ENCODE data around the gene PYGO1. TPM values are rescaled to one million over a fixed set of nuclear protein-coding genes. Genes with fewer than 3 reads are reported as not detected.
"Not testable (repeated sequence)": the region's sequence is repeated elsewhere in the genome, so short reads cannot be mapped to it uniquely, and the experiment has no call there.

PYGO1 gene
- total RNA-seq: under 0.01 and 0.22 TPM in 2 replicates

GRCh38 chr15:55588070-55588814, at the start of gene PYGO1:
TSS of gene PYGO1 (minus strand) at chr15:55588345. CDS start at chr15:55587883, 462 bp downstream.
- peak; percentile 14 to 51 for DNase-seq (ENCODE audit: low read depth in 2 of 2)

GRCh38 chr15:55637086-55637485, 48.9 kb upstream of the PYGO1 start:
- no peak for DNase-seq (ENCODE audit: low read depth in 2 of 2)

GRCh38 chr15:55633731-55634130, 45.6 kb upstream of the PYGO1 start:
- no peak for DNase-seq (ENCODE audit: low read depth in 2 of 2)

GRCh38 chr15:55632434-55632833, 44.3 kb upstream of the PYGO1 start:
- no peak for DNase-seq (ENCODE audit: low read depth in 2 of 2)

GRCh38 chr15:55630858-55631257, 42.7 kb upstream of the PYGO1 start:
- DNase-seq (ENCODE audit: low read depth in 2 of 2): peak in 1 of 2 donors; percentile 2

GRCh38 chr15:55628369-55628730, 40.2 kb upstream of the PYGO1 start:
- no peak for DNase-seq (ENCODE audit: low read depth in 2 of 2)

- DNase-seq (ENCODE audit: low read depth in 2 of 2): peak; percentile 56 to 75
Measured at GRCh38 chr15:55627730-55628368, 39.7 kb upstream of the PYGO1 start.

- no peak for DNase-seq (ENCODE audit: low read depth in 2 of 2)
Measured at GRCh38 chr15:55619783-55620182, 31.6 kb upstream of the PYGO1 start.

GRCh38 chr15:55618387-55618786, 30.2 kb upstream of the PYGO1 start:
- no peak for DNase-seq (ENCODE audit: low read depth in 2 of 2)

GRCh38 chr15:55615445-55615844, 27.3 kb upstream of the PYGO1 start:
- no peak for DNase-seq (ENCODE audit: low read depth in 2 of 2)

GRCh38 chr15:55613727-55614126, 25.6 kb upstream of the PYGO1 start:
- DNase-seq (ENCODE audit: low read depth in 2 of 2): no peak

- no peak for DNase-seq (ENCODE audit: low read depth in 2 of 2)
Measured at GRCh38 chr15:55606214-55606613, 18.1 kb upstream of the PYGO1 start.

- DNase-seq (ENCODE audit: low read depth in 2 of 2): no peak
Measured at GRCh38 chr15:55601374-55601773, 13.2 kb upstream of the PYGO1 start.

- DNase-seq (ENCODE audit: low read depth in 2 of 2): no peak
Measured at GRCh38 chr15:55599439-55599838, 11.3 kb upstream of the PYGO1 start.

- DNase-seq (ENCODE audit: low read depth in 2 of 2): not testable (repeated sequence)
Measured at GRCh38 chr15:55593019-55593418, 4.9 kb upstream of the PYGO1 start.

- no peak for DNase-seq (ENCODE audit: low read depth in 2 of 2)
Measured at GRCh38 chr15:55590788-55591187, 2.6 kb upstream of the PYGO1 start.

GRCh38 chr15:55589287-55589686, 1.1 kb upstream of the PYGO1 start:
- DNase-seq (ENCODE audit: low read depth in 2 of 2): no peak

- DNase-seq (ENCODE audit: low read depth in 2 of 2): no peak
Measured at GRCh38 chr15:55588815-55589115, 620 bp upstream of the PYGO1 start.

- peak; percentile 11 to 12 for DNase-seq (ENCODE audit: low read depth in 2 of 2)
Measured at GRCh38 chr15:55587321-55588069, 650 bp downstream of the PYGO1 start.

- no peak for DNase-seq (ENCODE audit: low read depth in 2 of 2)
Measured at GRCh38 chr15:55586808-55587207, 1.3 kb downstream of the PYGO1 start.

- DNase-seq (ENCODE audit: low read depth in 2 of 2): no peak
Measured at GRCh38 chr15:55576943-55577342, 11.2 kb downstream of the PYGO1 start.

GRCh38 chr15:55574096-55574495, 14.0 kb downstream of the PYGO1 start:
- DNase-seq (ENCODE audit: low read depth in 2 of 2): no peak

- no peak for DNase-seq (ENCODE audit: low read depth in 2 of 2)
Measured at GRCh38 chr15:55573224-55573623, 14.9 kb downstream of the PYGO1 start.

Measured in lung microvascular endothelial cell (primary cell).